T-helper 1 cell treated with Interleukin-12 subunit alpha and Interleukin-12 subunit beta and Interleukin-4 antibody, amounts not matched to agents 30 μg/mL and 1 μg/mL, for 36 hours (primary cell): ENCODE results near the gene RCOR2.
A peak's percentile ranks its signal among the peaks of the same experiment; 100 is the strongest.
"Not testable (repeated sequence)": the region's sequence is repeated elsewhere in the genome, so short reads cannot be mapped to it uniquely, and the experiment has no call there.

Experiments
- H3K27ac Mint-ChIP-seq: one replicate; pipeline ENCODE4 v1.8.0; 2021; ENCODE audit warnings: mild to moderate bottlenecking, mixed read lengths
- H3K27me3 Mint-ChIP-seq: one replicate; pipeline ENCODE4 v1.8.0; 2021; ENCODE audit warnings: low read depth, mixed read lengths
- H3K36me3 Mint-ChIP-seq: one replicate; pipeline ENCODE4 v1.8.0; 2021; ENCODE audit warnings: low read depth, mixed read lengths
- H3K4me1 Mint-ChIP-seq: one replicate; pipeline ENCODE4 v1.8.0; 2021; ENCODE audit warnings: low read depth, mixed read lengths
- H3K4me3 Mint-ChIP-seq: one replicate; pipeline ENCODE4 v1.8.0; 2021; ENCODE audit warnings: mild to moderate bottlenecking, moderate library complexity, mixed read lengths
- H3K9me3 Mint-ChIP-seq: one replicate; pipeline ENCODE4 v1.8.0; 2021; ENCODE audit warnings: mixed read lengths

RCOR2 gene

DNA sequence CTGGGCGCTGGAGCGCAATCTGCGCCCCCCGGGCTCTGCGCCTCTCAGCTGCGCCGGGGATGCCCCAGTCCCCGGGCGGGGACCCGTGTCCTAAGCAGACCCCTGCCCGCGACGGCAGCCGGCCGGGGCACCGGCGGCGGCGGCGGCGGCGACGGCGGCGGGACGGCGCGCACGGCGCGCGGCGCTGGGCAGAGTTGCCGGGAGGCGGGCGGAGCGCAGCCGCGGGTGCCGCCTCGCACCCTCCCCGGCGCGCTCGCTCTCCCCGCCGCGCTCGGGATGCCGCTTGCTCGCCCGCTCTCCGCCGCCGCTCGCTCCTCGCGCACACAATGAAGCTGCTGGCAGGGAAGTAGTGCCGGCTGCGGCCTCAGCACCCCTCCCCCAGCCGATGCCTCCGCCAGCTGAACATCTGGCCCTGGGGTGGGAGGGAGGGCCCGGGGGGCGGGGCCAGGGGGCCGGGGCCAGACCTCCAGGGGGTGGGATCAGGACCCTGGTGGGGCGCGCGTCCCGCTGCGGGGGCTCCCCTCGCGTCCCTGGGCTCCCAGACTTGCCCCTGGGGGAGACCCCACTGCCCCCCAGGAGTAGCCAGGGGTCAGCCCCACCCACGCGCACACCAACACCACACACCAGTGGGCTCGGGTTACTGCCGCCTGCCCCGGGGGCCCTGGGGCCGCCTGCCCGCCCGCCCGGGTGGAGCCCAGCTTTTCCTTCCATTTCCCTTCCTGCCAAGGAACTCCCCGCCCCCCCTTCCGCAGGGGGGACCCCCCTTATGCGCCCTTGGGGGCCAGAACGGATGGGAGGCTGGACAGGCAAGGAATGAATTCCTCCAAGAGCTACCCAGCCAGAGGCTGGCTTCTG, at the start of gene RCOR2:
Gene RCOR2 (minus strand): TSS at position 328 of the 855 bp plus-strand sequence. CDS start 708 bp downstream, outside the sequence.
- H3K9me3 Mint-ChIP-seq, result no peaks in the 10 kb centered on the region
- H3K4me3 Mint-ChIP-seq, result peak within 1 kb of the TSS; percentile 79
- peaks cover 17% of the 10 kb centered on the region for H3K27me3 Mint-ChIP-seq
- no peaks in the 10 kb centered on the region for H3K36me3 Mint-ChIP-seq
- no peak within 1 kb of the TSS for H3K27ac Mint-ChIP-seq
- peaks cover 7% of the 10 kb centered on the region for H3K4me1 Mint-ChIP-seq

DNA sequence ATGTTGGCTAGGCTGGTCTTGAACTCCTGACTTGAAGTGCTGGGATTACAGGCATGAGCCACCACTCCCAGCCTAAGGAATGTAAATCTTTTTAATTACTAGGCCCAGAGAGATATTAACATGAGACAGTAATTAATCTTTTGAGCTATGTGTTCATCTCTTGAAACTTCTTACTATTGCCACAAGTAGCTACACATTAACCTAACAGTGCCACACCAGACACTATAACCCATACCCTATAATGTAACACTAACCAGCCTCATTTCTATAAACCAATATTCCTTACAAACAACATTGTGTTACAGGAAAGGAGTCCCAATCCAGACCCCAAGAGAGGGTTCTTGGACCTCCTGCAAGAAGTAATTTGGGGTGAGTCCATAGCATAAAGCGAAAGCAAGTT, 49.5 kb upstream of the RCOR2 start:
- no peak overlapping the region for H3K27ac Mint-ChIP-seq
- H3K9me3 Mint-ChIP-seq, result no peaks in the 10 kb centered on the region
- no peaks in the 10 kb centered on the region for H3K27me3 Mint-ChIP-seq
- peaks cover 5% of the 10 kb centered on the region for H3K4me1 Mint-ChIP-seq
- peaks cover 2% of the 10 kb centered on the region for H3K36me3 Mint-ChIP-seq
- no peak overlapping the region for H3K4me3 Mint-ChIP-seq

DNA sequence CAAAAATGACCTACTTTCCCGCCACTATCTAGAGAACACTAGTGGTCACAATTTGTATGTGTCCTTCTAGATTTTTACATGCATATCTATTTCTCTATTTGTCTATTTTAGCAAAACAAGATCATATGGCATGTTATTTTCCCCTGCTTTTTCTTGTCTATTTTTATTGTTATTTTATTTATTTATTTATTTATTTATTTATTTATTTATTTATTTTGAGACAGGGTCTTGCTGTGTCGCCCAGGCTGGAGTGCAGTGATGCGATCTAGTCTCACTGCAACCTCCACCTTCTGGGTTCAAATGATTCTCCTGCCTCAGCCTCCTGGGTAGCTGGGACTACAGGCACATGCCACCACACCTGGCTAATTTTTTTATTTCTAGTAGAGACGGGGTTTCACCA, 46.9 kb upstream of the RCOR2 start:
- not testable (repeated sequence) for H3K27me3 Mint-ChIP-seq, H3K9me3 Mint-ChIP-seq, H3K36me3 Mint-ChIP-seq, H3K4me3 Mint-ChIP-seq, H3K27ac Mint-ChIP-seq
- peaks cover 10% of the 10 kb centered on the region for H3K4me1 Mint-ChIP-seq

DNA sequence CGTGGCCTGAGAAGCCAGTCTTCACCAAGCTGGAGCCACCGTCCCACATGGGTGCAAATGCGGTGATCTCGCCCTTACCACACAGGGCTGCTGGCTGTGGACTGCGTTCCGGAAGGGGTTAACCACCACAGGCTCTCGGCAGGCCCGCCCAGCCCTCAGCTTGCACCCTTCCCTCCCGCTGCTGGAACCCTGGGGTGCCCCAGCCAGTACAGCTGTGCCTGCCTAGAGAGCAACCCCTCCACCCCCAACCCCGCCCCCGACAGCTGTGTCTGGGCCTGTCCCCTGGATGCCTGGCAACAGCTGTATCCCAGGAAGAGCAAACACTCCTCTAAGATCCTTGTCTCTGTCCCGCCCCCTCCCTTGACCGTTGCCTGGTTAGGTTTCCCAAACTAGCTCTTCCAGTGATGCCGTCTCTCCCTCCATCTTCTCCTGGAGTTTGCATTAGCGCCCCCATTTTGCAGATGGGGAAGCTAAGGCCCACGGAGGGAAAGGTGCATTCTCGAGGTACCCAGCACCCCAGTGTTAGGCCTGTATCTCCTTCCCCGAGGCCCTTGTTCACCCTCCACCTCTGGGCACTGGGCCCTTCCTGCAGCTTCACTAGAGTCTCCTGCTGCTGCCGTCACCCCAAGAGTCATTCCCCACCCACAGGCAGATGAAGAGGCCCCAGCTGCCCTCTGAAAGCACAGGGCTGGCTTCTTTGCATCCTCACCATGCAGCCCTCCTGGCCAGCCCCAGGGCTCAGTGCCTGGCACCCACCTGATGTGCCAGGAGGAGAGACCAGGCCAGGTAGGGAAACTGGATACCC, 44.8 kb upstream of the RCOR2 start:
- Mint-ChIP-seq H3K4me3 (no peak overlapping the region), H3K27me3 (no peaks in the 10 kb centered on the region), H3K4me1 (peaks cover 10% of the 10 kb centered on the region), H3K36me3 (peaks cover 2% of the 10 kb centered on the region), H3K9me3 (no peaks in the 10 kb centered on the region), H3K27ac (no peak overlapping the region)

DNA sequence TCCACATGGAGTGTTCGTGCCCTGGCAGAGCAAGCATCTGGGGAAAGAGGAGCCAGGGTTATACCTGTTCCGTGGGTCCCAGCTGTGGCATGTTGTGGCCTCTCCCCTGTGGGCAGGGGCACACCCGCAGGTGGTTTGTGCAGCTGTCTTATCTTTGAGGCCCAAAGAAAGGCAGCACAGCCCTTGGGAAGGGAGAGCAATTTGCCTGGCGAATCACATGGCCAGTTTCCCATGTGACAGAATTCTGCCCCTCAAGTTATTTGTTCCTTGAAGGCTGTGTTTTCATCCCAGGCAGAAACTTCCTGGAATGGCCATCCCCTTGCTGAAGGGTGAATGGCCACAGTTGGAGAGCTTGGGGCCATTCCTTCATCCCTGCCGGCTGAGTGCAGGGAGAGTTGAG, 41.0 kb upstream of the RCOR2 start:
- H3K4me3 Mint-ChIP-seq, result no peak overlapping the region
- H3K36me3 Mint-ChIP-seq, result peaks cover 18% of the 10 kb centered on the region
- H3K9me3 Mint-ChIP-seq, result no peaks in the 10 kb centered on the region
- H3K27me3 Mint-ChIP-seq, result no peaks in the 10 kb centered on the region
- H3K27ac Mint-ChIP-seq, result no peak overlapping the region
- H3K4me1 Mint-ChIP-seq, result peaks cover 12% of the 10 kb centered on the region

DNA sequence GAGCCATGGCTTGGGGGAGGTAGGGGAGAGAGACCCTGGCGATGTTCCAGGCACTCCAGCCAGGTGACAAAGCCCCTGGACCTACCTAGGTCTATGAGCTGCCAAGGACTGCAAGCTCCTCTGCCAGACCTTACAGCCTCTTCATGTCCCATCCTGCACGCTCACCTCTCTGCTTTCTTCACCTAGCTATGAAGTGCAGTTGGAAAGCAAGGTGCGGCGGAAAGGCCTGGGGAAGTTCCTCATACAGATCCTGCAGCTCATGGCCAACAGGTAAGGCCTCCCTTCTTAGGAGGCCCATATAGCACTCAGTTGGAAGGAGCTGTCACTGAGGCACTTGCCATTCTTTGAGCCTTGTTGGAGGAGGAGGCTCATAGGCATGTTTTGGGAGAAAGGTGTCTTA, 35.6 kb upstream of the RCOR2 start:
- peak overlapping the region; percentile 40 for H3K4me3 Mint-ChIP-seq
- peaks cover 21% of the 10 kb centered on the region for H3K4me1 Mint-ChIP-seq
- peaks cover 24% of the 10 kb centered on the region for H3K36me3 Mint-ChIP-seq
- H3K9me3 Mint-ChIP-seq, result no peaks in the 10 kb centered on the region
- peak overlapping the region; percentile 78 for H3K27ac Mint-ChIP-seq
- H3K27me3 Mint-ChIP-seq, result no peaks in the 10 kb centered on the region

DNA sequence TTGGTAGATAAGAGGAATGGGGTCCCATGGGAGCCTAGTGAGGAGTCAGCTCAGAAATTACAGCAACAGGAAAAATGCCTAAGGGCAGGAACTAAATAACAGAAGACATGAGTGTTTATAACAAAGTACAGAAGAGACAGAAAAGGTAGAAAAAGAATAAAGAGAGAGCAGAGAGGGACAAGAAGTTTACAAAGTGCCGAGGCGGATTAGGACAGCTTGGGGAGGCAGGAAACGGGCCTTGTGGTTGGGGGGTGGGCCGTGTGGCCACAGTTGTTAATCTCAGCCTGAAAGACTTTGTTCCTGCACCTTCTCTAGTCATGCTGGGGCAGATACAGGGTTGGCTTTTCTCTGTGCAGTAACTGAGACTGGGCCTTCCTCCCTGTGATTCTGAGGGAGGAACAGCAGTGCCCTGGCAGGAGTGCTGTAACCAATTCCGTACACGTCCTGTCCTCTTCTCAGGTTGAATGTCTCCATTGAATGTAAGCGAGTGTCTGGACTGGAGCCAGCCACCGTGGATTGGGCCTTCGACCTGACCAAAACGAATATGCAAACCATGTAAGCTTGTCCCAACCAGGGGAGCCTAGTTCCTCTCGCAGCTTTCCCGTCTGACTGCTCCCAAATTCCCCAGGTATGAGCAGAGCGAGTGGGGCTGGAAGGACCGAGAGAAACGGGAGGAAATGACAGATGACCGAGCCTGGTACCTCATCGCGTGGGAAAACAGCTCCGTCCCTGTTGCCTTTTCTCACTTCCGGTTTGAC, 35.0 kb upstream of the RCOR2 start:
- Mint-ChIP-seq H3K36me3 (peaks cover 24% of the 10 kb centered on the region), H3K27ac (peak overlapping the region; percentile 78), H3K9me3 (no peaks in the 10 kb centered on the region), H3K27me3 (no peaks in the 10 kb centered on the region), H3K4me3 (peak overlapping the region; percentile 40), H3K4me1 (peaks cover 21% of the 10 kb centered on the region)

DNA sequence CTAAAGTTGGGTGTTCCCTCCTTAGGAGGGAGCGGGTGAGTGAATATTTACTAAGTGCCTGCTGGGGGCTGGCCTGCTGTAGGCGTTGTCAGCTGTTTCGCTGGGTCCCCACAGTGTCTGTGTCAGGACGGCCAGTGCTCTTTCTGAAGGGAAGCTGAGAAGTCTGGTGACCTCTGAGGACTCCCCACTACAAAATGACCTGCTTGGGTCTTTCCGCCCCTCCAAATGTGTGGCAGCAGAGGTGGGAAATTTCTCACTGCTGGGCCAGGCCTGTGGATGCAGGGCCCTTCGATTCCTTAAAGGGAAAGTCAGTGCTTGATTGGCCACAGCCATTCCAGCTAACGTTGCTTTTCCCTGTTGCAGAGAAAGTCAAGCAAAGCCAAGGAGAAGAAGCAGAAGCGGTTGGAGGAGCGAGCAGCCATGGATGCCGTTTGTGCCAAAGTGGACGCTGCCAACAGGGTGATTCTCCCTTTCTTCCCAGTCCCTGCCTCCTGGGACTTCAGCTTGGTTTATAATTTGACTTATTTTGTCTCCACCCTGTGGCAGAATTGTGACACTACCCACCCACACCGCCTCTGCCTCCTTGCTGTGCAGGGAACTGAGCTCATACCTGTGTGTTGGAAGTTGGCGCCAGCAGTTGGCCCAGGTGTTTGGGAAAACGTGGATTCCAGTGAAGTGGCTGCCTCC, 28.7 kb upstream of the RCOR2 start:
- no peaks in the 10 kb centered on the region for H3K27me3 Mint-ChIP-seq
- no peaks in the 10 kb centered on the region for H3K9me3 Mint-ChIP-seq
- peaks cover 13% of the 10 kb centered on the region for H3K4me1 Mint-ChIP-seq
- H3K4me3 Mint-ChIP-seq, result no peak overlapping the region
- no peak overlapping the region for H3K27ac Mint-ChIP-seq
- peaks cover 2% of the 10 kb centered on the region for H3K36me3 Mint-ChIP-seq

DNA sequence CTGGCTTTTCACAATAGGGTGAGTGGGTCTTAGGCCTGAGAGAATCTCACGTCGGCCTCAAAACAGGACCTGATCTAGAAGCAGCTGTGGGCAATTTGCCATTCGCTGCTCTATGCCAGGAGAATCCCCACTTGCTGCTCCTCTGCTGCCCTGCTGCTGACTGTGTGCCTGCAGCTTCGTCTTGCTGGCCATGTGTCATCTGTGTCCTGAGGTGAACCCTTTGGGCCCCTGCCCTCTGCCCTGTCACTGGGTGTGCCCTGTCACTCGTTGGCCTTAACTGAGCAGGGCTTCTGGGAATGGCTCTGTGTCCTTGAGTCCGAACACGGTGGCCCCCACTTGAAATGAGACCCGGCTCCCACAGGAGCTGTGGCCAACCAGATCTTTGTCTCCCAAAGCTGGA, 28.0 kb upstream of the RCOR2 start:
- Mint-ChIP-seq H3K4me3 (no peak overlapping the region), H3K9me3 (no peaks in the 10 kb centered on the region), H3K27me3 (no peaks in the 10 kb centered on the region), H3K27ac (no peak overlapping the region), H3K36me3 (peaks cover 2% of the 10 kb centered on the region), H3K4me1 (peaks cover 16% of the 10 kb centered on the region)

DNA sequence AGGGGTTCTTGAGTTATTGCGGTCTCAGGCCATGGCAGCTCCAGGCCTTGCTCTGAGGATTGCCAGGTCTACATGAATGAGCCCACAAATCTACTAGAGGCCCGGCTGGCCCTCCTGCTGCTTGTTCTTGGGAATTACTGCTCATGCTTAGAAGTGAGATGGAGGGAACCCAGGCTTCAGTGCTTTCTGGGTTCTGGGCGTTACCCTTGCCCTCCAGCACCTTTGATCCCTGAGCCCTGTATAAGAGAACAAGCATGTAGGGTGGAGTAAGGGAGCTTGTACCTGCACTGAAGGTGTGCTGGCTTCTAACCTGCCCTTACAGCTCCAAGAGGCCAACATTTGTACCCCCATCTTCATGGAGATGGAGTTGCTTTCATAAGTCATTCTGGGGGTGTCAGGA, 25.8 kb upstream of the RCOR2 start:
- peaks cover 2% of the 10 kb centered on the region for H3K36me3 Mint-ChIP-seq
- no peaks in the 10 kb centered on the region for H3K27me3 Mint-ChIP-seq
- H3K27ac Mint-ChIP-seq, result no peak overlapping the region
- no peaks in the 10 kb centered on the region for H3K9me3 Mint-ChIP-seq
- peaks cover 25% of the 10 kb centered on the region for H3K4me1 Mint-ChIP-seq
- no peak overlapping the region for H3K4me3 Mint-ChIP-seq

DNA sequence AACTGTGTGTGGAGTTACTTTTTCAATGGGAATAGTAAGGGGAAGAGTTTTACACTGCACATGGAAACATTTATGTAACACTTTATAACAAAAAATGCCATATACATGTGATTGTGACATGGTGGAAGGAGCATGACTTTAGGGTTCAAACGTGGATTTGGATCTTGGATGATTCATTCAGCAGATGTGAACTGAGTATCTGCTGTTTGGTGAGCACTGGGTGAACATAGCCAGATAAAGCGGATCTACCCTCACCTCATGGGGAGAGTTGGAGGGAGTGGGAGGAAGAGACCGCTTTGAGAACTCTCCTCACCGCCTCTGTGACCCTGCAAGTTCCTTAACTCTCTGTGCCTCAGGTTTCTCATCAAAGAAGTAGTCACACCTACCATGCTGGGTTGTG, 24.9 kb upstream of the RCOR2 start:
- H3K9me3 Mint-ChIP-seq, result no peaks in the 10 kb centered on the region
- H3K36me3 Mint-ChIP-seq, result peaks cover 2% of the 10 kb centered on the region
- H3K27ac Mint-ChIP-seq, result no peak overlapping the region
- no peaks in the 10 kb centered on the region for H3K27me3 Mint-ChIP-seq
- no peak overlapping the region for H3K4me3 Mint-ChIP-seq
- peaks cover 28% of the 10 kb centered on the region for H3K4me1 Mint-ChIP-seq

DNA sequence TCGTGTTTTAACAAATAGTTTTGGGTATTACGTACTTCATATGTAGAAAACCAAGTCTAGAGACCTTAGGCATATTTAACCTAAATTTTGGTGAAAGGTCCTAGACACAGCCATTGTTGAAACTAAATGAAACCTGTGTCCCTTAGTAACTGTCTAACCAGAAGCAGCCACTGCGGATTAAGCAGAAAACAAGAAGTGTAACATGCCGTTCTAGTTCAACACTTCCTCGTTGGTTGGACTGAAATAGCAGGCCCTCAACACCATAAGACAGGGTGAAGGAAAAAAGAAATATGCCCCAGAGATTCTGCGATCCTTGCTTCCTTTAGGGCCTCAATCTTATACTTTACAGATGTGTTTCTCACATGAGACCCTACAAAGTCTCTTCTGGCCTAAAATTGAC, 23.8 kb upstream of the RCOR2 start:
- Mint-ChIP-seq H3K27me3 (no peaks in the 10 kb centered on the region), H3K9me3 (no peaks in the 10 kb centered on the region), H3K4me3 (peak overlapping the region; percentile 45), H3K36me3 (no peaks in the 10 kb centered on the region), H3K4me1 (peaks cover 28% of the 10 kb centered on the region), H3K27ac (no peak overlapping the region)

DNA sequence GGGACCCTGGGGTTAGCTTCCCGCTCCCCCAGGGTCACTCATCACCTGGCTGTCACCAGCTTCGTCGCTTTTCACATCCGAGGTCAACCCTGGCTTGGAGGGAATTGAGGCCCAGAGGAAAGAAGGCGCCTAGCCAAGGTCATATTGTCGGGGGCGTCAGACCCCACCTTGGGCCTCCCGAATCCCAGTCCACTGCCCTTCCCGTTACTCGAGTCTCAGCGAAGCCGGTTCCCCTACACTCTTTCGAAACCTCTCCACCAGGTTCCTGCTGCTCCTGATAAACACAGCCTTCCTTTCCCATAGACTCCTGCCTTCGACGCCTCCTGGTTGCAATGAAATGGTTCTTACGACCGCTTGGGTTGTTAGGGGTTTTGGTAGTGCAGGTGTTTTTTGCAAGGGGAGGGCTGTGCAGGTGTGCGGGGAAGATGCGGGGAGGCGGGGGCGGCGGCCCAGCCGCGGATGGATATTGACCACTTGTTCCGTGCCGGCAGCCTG, 22.5 kb upstream of the RCOR2 start:
- peak overlapping the region; percentile 92 for H3K4me3 Mint-ChIP-seq
- no peaks in the 10 kb centered on the region for H3K27me3 Mint-ChIP-seq
- H3K4me1 Mint-ChIP-seq, result peaks cover 26% of the 10 kb centered on the region
- H3K27ac Mint-ChIP-seq, result peak overlapping the region; percentile 78
- no peaks in the 10 kb centered on the region for H3K36me3 Mint-ChIP-seq
- H3K9me3 Mint-ChIP-seq, result no peaks in the 10 kb centered on the region
